Dermis microvascular lymphatic vessel endothelial cell (primary cell): Measurements from ENCODE around the gene SPO11. TPM values are rescaled to one million over a fixed set of nuclear protein-coding genes. Genes with fewer than 3 reads are reported as not detected.
A peak's percentile ranks its signal among the peaks of the same experiment; 100 is the strongest.
"Not testable (repeated sequence)": the region's sequence is repeated elsewhere in the genome, so short reads cannot be mapped to it uniquely, and the experiment has no call there.

ENCODE experiments used
- DNase-seq, 2 donors: peaks; one replicate each; pipeline versions ENCODE4 v3.0.0 to v3.0.0-alpha.2; 2010; ENCODE audit warnings: low read depth in 2 of 2
- total RNA-seq: library from RNA; depleted of rRNA; stranded (reverse); fragments of >200 nt; gene quantifications from 2 replicates; pipeline ENCODE4 v1.2.1, GENCODE V29; 2014

The SPO11 gene
- total RNA-seq, 1 donor from 2014 or later, result not detected

- DNase-seq, result no peak
Measured at GRCh38 chr20:57341663-57342062, 12.1 kb downstream of the SPO11 start.

DNA sequence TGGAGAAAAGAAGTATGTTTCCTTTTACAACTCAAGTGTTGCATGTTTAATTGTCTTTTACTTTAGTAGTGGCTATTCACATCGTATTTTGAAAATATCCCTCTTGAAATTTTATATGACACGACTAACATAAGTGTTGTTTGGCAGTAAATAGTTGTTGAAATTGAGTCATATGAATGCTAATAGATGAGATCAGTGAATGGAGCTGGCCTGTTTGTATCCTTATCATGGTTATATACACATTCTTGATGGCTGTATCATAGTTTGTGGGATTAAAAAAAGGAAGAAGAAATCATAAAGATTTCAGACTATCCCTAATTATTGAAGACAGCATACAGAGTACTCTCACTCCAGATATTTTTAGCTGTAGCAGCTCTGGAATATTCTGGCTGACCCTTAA is 13.2 kb downstream of the SPO11 start:
- no peak for DNase-seq

DNA sequence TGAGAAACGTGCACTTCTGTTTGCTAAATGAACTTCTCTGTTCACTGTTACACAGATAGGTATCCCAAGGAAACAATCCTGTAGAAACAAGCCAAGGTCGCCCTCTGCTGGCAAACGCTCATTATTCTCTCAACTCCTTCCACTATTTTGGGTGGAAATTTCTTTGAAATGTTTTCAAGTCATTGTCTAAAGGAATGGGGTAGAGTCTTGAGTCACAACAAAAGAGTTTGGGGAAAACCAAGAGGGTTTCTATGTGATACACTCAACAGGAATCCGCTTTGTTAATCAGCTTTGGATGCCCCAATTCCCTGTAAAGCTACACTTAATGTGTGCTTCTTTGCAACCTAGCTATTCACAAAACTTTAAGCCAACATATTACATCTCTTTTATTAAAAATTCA is 16.9 kb downstream of the SPO11 start:
- DNase-seq, result peak; percentile 46 to 63

DNA sequence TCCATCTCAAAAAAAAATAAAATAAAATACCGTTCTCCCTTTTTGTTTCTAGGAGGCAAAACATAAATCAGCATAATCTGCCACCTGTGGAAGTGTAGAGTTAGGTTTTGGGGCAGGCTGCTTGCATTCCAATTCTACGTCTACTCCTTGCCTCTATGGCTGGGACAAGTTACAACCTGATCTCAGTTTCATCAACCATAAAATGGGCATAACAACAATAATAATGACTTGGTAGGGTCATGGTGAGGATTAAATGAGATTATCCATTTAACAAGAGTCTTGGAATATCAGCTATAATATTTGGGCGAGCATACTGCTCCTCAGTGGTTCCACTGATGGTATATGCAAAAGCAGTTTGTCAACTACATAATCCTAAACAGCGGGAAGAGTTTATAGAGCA is 17.8 kb downstream of the SPO11 start:
- no peak for DNase-seq

DNA sequence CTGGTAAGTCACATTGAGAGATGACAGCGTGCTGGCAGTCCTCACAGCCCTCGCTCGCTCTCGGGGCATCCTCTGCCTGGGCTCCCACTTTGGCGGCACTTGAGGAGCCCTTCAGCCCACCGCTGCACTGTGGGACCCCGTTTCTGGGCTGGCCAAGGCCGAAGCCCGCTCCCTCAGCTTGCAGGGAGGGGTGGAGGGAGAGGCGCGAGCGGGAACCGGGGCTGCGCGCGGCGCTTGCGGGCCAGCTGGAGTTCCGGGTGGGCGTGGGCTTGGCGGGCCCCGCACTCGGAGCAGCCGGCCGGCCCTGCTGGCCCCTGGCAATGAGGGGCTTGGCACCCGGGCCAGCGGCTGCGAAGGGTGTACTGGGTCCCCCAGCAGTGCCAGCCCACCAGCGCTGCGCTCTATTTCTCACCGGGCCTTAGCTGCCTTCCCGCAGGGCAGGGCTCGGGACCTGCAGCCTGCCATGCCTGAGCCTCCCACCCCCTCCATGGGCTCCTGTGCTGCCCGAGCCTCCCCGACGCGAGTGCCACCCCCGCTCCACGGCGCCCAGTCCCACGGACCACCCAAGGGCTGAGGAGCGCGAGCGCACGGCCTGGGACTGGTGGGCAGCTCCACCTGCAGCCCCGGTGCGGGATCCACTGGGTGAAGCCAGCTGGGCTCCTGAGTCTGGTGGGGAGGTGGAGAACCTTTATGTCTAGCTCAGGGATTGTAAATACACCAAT is 18.8 kb downstream of the SPO11 start:
- not testable (repeated sequence) for DNase-seq

GRCh38 chr20:57348922-57349574 is 19.4 kb downstream of the SPO11 start:
- not testable (repeated sequence) for DNase-seq

DNA sequence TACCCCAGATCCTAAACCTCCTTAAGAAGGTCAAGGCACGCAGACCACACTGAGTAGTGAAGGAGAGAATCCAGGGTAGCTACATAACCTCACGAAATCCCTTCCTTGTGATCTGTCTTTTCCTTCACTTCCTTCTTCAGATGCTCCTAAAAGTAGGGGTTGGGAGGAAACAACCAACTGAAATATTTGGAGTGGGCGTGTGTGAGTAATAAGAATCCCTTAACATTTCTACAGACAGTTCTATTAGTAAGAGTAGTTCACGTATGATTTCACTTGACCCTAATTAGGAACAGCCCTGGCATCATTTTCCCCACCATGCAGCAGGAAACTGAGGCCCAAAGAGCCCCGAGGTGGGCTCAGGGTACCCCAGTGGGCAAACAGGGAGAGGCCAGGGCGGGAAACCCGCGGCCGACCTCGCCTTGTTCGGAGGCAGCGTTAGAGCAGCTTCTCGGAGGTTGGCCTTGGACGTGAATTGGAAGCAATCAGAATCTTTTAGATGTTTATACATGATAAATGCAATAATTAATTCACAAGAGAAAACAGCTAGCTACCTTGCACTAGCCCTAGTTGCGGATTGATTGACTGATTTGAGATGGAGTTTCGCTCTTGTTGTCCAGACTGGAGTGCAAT is 20.6 kb downstream of the SPO11 start:
- DNase-seq, result no peak

GRCh38 chr20:57350726-57351041 is 21.1 kb downstream of the SPO11 start:
- DNase-seq, result not testable (repeated sequence)

DNA sequence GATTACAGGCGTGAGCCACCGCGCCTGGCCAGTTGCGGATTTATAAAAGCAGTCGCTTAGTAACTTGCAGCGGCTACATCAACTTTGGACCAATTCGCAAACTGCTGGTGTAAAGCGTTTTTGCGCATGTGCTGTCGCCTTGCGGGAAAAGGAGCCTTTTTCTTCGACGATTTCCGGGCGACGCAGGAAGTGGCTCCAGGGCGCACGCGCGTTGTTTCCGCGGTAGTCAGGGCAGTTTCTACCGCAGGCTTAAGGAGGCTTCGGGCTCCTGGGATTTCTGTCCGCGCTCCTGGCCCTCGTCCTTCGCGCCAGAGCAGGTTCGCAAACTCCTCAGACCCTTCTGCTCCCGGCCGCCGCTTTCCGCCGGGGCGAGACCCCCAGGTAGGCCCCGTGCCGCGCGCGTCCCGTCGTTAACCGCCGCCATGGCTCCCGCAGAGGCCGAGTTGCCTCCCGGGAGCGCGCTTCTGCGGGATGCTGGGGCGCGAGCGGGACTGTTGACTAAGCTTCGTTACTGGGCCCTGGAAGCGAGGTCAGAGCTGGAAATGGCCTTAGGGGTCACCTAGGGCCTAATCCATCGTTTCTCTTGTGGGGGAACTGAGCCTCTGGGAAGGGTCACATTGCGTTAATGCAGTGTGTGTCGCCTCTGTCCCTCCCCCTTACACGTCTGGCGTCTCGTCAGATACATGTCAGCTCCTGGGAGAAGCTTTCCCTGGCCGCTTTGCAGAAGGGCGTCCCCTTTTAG is 21.6 kb downstream of the SPO11 start, which contains the start of gene RAE1:
TSS of gene RAE1 (plus strand) at position 214 of the 742 bp plus-strand sequence. CDS start 2,784 bp downstream, outside the sequence.
- DNase-seq, result peak; percentile 86 to 91

GRCh38 chr20:57352305-57352704 is 22.7 kb downstream of the SPO11 start:
- DNase-seq, result no peak

- no peak for DNase-seq
Measured at GRCh38 chr20:57353351-57353750, 23.7 kb downstream of the SPO11 start.

GRCh38 chr20:57361517-57361916 is 31.9 kb downstream of the SPO11 start:
- peak in 1 of 2 donors; percentile 32 for DNase-seq

DNA sequence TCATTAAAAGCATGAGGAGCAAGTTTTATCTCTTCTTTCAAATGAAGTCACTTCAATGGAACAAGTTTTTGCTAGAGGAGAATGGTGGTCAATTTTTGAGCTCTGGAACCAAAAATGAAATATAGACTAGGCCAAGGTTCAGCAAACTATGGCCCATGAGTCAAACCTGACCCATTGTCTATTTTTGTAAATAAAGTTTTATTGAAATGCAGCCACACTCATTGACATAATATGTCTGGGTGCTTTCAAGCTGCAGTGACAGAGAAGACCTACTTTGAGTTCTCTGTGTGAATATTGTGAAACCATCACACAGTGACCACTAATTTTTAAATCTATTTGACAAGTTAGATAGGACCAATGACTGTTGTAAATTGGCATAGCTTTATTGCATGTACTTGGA is 34.8 kb downstream of the SPO11 start:
- no peak for DNase-seq

- no peak for DNase-seq
Measured at GRCh38 chr20:57369596-57369995, 40.0 kb downstream of the SPO11 start.

DNA sequence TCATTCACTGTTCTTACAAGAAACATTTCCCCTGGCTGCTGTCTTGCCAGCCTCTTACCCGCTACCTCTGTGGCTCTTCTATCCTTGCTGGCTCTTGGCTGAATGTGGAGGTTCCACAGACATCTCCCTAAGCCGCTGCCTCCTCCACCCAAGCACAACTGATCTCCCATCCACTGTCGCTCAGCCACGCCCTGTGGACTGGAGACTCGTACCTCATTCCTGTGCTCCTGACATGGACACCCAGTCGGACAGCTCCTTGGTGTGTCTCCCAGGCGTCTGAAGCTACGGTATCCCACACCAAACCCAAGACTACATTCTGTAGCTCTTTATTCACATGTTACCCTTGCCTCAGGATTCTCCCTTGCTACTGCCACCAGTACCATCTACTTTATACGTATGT is 40.7 kb downstream of the SPO11 start:
- DNase-seq, result no peak

DNA sequence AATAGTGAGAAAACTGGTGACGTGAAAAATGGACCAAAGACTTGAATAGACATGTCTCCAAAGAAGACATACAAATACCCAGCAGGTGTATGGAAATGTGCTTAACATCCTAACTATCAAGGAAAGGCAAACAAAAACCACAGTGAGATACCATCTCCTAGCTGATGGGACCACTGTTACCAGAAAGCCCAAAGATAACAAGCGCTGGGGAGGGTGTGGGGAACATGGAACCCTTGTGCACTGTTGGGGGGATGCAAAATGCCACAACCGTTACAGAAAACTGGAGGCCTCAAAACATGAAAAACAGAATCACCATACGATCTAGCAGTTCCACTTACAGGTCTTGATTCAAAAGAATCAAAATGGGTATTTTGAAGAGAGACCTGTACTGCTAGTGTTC is 41.8 kb downstream of the SPO11 start:
- no peak for DNase-seq

DNA sequence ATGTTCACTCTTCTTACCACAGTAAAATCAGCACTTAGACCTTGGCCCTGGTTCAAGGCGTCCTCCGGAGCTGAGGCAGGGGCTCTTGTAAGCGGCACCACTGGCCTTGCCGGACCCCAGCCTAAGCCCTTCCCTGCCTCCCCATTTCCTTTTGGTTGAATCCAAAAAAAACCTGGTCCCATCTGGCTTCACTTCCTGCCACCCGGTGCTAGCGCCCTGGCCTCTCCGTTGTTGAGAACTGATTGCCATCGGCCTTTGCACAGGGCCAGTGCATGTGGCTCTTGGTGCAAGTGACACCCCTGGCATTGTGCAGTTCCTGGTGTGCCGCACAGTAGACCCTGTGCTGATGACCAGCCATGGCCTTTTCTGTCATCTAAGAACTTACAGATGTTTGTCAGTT is 42.6 kb downstream of the SPO11 start:
- no peak for DNase-seq

DNA sequence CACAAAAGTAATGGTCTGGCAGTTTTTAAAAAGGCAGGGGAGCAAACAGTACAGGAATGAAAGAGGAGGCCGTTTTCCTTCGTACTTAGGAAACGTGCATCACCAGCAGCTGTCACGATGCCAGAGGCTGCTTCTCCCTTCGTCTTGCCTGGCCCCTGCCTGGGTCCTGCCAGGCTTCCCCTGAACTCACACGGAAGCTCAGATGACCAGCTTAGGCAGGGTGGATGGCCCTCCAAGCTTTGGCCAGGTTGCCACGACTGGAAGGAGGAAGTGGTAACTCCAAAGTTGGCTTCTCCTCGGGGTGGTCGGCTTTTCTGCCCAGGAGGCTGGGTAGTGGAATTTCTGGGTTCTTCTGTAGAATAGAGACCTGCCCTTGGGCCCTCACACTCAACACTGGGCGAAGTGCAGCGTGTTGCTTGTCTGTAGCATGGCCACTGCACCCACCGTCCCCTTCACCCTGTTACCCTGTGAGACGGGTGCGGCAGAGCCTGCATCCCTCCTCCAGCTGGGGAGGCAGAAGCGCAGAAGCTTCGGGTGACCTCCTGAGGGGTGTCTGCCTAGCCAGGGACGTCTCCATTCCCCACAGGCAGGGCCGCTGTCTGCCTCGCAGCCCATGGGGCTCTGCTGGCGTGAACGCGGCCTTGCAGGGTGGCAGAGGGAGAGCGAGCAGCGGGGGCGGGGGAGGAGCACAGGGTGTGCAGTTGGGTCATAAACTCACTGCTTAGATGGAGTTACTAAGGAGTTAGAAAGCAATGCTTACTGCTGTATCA is 43.2 kb downstream of the SPO11 start:
- no peak for DNase-seq

DNA sequence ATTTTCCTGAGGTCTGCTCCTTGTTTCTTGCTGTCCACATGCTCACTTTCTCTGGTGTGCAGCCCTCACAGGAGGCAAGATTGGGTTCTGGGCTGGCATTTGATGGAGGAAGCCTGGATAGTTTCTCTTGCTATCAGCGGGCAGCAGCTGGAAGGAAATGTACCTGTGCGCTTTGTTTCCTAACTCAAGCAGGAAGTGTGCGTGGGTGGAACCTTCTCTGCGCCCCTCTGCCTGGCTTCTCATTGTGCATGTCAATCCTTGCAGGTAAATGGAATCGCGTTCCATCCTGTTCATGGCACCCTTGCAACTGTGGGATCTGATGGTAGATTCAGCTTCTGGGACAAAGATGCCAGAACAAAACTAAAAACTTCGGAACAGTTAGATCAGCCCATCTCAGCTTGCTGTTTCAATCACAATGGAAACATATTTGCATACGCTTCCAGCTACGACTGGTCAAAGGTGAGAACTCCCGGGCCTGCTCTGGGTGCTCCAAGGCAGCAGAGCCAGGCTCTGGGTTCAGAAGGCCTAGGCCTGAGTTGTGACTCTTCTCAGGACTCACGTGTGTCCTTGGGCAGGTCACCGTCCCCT is 44.8 kb downstream of the SPO11 start:
- no peak for DNase-seq

- DNase-seq, result no peak
Measured at GRCh38 chr20:57374931-57375651, 45.5 kb downstream of the SPO11 start.
